ENCODE data around the gene C1QTNF1. TPM values are rescaled to one million over a fixed set of nuclear protein-coding genes. Genes with fewer than 3 reads are reported as not detected.

The C1QTNF1 gene, protein sequence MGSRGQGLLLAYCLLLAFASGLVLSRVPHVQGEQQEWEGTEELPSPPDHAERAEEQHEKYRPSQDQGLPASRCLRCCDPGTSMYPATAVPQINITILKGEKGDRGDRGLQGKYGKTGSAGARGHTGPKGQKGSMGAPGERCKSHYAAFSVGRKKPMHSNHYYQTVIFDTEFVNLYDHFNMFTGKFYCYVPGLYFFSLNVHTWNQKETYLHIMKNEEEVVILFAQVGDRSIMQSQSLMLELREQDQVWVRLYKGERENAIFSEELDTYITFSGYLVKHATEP
- total RNA-seq (under 1 TPM in 4 of 5 donors, not detected in 1; 0.10 to 0.57 (median 0.26) TPM), total RNA-seq (0 to 0.48 (median 0.06) reads per million in 29 experiments)
- 0.13 TPM for total RNA-seq (2013)

DNA sequence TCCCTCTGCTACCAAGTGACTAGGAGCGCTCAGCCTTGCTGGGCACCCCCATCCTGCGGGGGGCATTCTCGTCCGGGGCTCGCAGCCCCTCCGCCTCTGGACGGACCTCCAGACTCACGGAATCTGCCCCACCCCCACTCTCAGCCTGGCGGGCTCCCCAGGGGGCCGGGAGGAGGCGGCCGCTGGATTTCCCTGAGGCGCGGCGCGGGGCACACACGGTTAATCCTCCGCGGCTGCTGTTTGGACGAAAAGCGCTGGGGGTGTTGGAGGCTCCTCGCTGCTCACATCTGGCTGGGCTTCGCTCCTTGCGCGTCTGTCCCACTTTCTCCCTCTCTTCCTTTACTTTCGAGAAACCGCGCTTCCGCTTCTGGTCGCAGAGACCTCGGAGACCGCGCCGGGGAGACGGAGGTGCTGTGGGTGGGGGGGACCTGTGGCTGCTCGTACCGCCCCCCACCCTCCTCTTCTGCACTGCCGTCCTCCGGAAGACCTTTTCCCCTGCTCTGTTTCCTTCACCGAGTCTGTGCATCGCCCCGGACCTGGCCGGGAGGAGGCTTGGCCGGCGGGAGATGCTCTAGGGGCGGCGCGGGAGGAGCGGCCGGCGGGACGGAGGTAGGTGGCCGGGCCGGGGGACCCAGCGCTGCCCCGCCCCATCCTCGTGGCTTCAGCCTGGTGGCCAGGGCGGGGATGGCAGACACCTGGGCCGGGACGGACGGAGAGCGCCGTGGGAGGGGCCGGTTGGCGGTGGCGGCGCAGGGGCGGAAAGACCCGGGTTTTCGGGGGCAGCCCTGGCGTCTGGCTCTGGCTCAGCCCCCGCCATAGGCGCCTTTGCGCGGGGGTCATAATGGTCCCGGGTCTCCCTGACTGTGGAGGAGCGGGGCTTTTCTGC, at the start of gene C1QTNF1:
Gene C1QTNF1, plus strand, starts transcription at position 284 of the 886 bp plus-strand sequence. CDS start 19,800 bp downstream, outside the sequence.
- CTCF ChIA-PET: no interaction called here
- peak in 17 of 35 experiments; percentile 9 to 50 (median 24) for DNase-seq
- H3K4me1 Mint-ChIP-seq: peaks cover 6 to 13% (median 8%) of the 10 kb centered on the region in 3 donors
- Histone ChIP-seq H3K27ac (ENCODE audit: low read length) (no peak within 1 kb of the TSS), H3K9me3 (no peaks in the 10 kb centered on the region), H3K4me3 (ENCODE audit: control insufficient read depth in 1 of 2, extremely low read depth in 1 of 2, low read length in 1 of 2) (peak within 1 kb of the TSS; percentile 49 to 71), H3K36me3 (ENCODE audit: control insufficient read depth in 2 of 2, extremely low read depth in 1 of 2, insufficient read depth in 1 of 2, low read length in 1 of 2) (no peaks in the 10 kb centered on the region), H3K27me3 (replicated peaks in 1 of 2; ENCODE audit: control insufficient read depth in 2 of 2, extremely low read depth in 1 of 2, insufficient read depth in 2 of 2, low read length in 1 of 2) (peaks cover 0 to 56% of the 10 kb centered on the region in 2 experiments), H3K4me1 (ENCODE audit: control insufficient read depth in 1 of 2, extremely low read depth in 1 of 2, insufficient read depth in 2 of 2, low read length in 2 of 2) (peaks cover 0 to 18% of the 10 kb centered on the region in 2 experiments)
- H3K9me3 Mint-ChIP-seq: no peaks in the 10 kb centered on the region
- 4% methylated on average over 54 of the region's 77 CpGs for WGBS (ENCODE audit: insufficient coverage)
- H3K36me3 Mint-ChIP-seq: no peaks in the 10 kb centered on the region
- H3K27me3 Mint-ChIP-seq: peaks cover 7 to 48% of the 10 kb centered on the region in 2 donors
- peak; percentile 67 to 79 (median 72) for ATAC-seq (replicated peaks in 1 of 4)
- POLR2A ChIA-PET: no interaction called here
- peak within 1 kb of the TSS; percentile 8 to 11 for H3K27ac Mint-ChIP-seq
- peak within 1 kb of the TSS; percentile 83 to 85 (median 84) for H3K4me3 Mint-ChIP-seq

DNA sequence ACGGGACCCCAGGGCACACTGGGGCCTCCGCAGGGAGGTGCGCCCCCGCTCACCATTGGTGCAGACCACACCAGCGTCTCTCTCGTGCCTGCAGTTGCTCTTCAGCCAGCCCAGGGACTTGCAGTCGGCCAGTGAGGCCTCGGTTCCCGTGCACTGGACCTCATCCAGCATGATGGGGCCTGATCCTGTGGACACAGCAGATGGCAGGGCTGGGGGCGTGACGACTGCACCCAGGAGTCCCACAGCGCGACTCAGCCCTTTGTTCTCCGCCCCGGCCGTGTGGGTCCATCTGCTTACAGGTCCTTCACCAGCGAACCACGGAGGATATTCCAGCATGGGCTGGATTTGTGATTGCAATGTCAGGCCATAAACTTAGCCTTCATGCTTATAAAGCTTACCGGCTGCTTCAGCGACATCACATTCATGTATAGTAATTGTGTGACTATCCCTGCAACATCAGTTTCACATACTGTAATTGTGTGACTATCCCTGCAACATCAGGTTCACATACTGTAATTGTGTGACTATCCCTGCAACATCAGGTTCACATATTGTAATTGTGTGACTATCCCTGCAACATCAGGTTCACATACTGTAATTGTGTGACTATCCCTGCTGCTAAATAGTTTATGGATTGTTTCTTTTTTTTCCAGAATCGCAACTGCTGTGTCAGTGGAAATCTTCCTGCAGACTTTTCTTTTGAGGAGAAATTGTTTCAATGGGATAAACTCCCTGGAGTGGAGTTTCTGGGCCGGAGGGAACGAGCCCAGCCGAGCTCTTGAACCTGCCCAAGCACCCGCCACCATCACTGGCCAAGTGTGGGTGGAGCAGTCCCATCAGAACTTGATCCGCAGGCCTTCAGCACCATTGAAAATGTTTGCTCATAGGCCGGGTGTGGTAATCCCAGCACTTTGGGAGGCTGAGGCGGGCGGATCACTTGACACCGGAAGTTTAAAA, 49.1 kb upstream of the C1QTNF1 start:
- no peak overlapping the region for H3K4me3 Mint-ChIP-seq
- Histone ChIP-seq H3K27ac (ENCODE audit: low read length) (no peak overlapping the region), H3K27me3 (replicated peaks in 1 of 2; ENCODE audit: control insufficient read depth in 2 of 2, extremely low read depth in 1 of 2, insufficient read depth in 2 of 2, low read length in 1 of 2) (peaks cover 0 to 21% of the 10 kb centered on the region in 2 experiments), H3K4me3 (ENCODE audit: control insufficient read depth in 1 of 2, extremely low read depth in 1 of 2, low read length in 1 of 2) (no peak overlapping the region), H3K36me3 (ENCODE audit: control insufficient read depth in 2 of 2, extremely low read depth in 1 of 2, insufficient read depth in 1 of 2, low read length in 1 of 2) (peaks cover 0 to 5% of the 10 kb centered on the region in 2 donors), H3K9me3 (no peaks in the 10 kb centered on the region), H3K4me1 (ENCODE audit: control insufficient read depth in 1 of 2, extremely low read depth in 1 of 2, insufficient read depth in 2 of 2, low read length in 2 of 2) (peaks cover 0 to 47% of the 10 kb centered on the region in 2 experiments)
- no peaks in the 10 kb centered on the region for H3K36me3 Mint-ChIP-seq
- H3K27me3 Mint-ChIP-seq: no peaks in the 10 kb centered on the region
- ChIA-PET CTCF (no interaction called here), POLR2A (no interaction called here)
- ATAC-seq (replicated peaks in 1 of 4) (no peak), DNase-seq (no peak)
- H3K9me3 Mint-ChIP-seq: no peaks in the 10 kb centered on the region
- WGBS (ENCODE audit: insufficient coverage): 94% methylated on average over 24 of the region's 30 CpGs
- H3K4me1 Mint-ChIP-seq: peaks cover 23 to 42% (median 39%) of the 10 kb centered on the region in 3 donors
- no peak overlapping the region for H3K27ac Mint-ChIP-seq

DNA sequence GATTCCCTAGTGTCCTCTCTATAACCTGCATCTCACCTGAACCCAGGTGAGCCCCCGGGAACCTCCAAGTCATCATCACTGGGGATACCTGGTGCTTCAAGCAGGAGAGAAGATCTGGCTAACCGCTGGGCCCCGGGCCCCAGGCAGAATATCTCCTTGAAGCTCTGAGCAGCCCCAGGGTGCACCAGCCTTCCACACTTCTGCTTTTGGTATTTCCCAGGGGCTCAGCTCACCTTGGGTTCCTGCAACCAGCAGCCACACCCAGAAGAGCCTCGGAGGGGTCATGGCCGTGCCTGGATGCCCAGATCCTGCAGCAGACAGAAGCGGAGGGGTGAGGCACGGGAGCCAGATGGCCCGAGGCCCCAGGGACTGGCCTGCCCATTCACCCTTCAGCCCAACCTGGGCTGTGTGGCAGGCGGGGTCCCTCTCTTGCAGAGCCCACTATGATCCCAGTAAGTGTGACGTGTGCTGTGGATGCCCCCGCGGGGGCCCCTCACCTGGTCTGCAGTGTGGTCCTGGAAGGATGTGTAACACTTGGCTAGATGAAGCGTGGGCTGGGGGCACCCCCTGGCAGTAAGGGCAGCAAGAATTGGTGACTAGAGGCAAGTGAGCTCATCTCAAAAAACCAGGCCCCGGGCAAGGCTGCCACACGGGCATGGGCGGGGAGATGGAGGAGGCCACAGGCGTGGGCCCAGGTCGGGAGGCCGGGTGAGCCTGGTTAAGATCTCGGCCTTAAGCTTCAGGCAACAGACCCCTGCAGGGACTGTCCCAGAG, 46.9 kb upstream of the C1QTNF1 start:
- peaks cover 15 to 31% (median 31%) of the 10 kb centered on the region in 3 donors for H3K4me1 Mint-ChIP-seq
- no peaks in the 10 kb centered on the region for H3K36me3 Mint-ChIP-seq
- DNase-seq: no peak
- Histone ChIP-seq H3K27ac (ENCODE audit: low read length) (no peak overlapping the region), H3K27me3 (replicated peaks in 1 of 2; ENCODE audit: control insufficient read depth in 2 of 2, extremely low read depth in 1 of 2, insufficient read depth in 2 of 2, low read length in 1 of 2) (peaks cover 0 to 25% of the 10 kb centered on the region in 2 experiments), H3K4me1 (ENCODE audit: control insufficient read depth in 1 of 2, extremely low read depth in 1 of 2, insufficient read depth in 2 of 2, low read length in 2 of 2) (peaks cover 2 to 48% of the 10 kb centered on the region in 2 experiments), H3K36me3 (ENCODE audit: control insufficient read depth in 2 of 2, extremely low read depth in 1 of 2, insufficient read depth in 1 of 2, low read length in 1 of 2) (peaks cover 0 to under 1% of the 10 kb centered on the region in 2 donors), H3K9me3 (no peaks in the 10 kb centered on the region), H3K4me3 (ENCODE audit: control insufficient read depth in 1 of 2, extremely low read depth in 1 of 2, low read length in 1 of 2) (no peak overlapping the region)
- ChIA-PET POLR2A (no interaction called here), CTCF (no interaction called here)
- ATAC-seq (replicated peaks in 1 of 4): no peak
- H3K9me3 Mint-ChIP-seq: no peaks in the 10 kb centered on the region
- no peaks in the 10 kb centered on the region for H3K27me3 Mint-ChIP-seq
- peak overlapping the region; percentile 43 to 48 for H3K27ac Mint-ChIP-seq
- peak overlapping the region; percentile 21 to 81 (median 50) for H3K4me3 Mint-ChIP-seq
- WGBS (ENCODE audit: insufficient coverage): 88% methylated on average over 19 of the region's 20 CpGs

DNA sequence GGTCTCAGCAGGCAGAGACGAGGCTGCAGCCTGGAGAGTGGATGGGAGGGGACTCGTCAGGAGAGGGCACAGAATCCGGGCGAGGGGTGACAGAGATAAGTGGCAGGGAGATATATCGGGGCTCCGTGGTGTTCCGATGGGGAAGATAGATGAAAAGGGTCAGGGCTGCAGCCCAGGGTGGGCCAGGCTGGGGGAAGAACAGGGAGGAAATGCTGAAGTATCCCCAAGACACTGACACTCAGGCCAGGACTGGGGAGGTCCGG, 46.4 kb upstream of the C1QTNF1 start:
- POLR2A ChIA-PET: no interaction called here

DNA sequence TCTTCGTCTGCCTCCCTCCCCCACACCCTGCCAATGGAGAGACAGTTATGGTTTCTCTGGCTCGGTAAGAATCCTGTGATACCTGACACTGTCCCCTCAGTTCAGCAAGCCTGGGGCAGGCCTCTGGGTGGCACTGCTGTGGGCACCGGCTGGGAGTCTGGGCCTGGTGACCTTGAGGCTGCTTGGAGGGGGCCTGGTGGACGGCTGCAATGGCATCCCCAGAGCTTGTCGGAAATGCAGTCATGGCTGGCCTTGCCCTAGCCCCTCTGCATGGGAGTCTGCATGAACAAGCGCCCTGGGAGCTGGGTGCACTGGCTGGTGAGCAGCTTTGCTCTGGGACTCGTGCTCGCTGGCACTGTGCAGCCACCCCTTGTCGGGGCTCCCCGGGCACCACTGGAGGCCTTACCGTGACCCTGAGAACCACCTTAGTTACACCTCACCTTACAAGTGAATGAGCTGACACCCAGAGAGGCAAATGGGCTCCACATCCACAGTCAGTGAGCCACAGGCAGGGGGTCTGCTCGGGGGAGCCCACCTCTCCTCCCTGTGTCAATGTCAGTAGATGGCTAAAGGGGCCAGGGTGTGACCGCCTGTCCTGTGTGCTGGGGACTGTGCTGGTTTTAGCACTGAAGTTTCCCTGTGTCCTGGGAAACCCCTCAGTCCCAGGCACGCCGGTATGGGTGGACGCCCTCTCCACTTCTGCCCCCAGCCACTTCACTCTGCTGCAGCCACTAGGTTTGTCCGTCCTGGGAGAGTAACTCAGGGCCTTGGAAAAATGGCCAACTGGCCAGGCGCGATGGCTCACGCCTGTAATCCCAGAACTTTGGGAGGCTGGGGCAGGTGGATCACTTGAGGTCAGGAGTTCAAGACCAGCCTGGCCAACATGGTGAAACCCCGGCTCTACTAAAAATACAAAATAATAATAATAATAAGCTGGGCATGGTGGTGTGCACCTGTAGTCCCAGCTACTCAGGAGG, 45.7 kb upstream of the C1QTNF1 start:
- H3K4me3 Mint-ChIP-seq: peak overlapping the region; percentile 74 to 81 (median 80)
- CTCF ChIA-PET: no interaction called here
- DNase-seq (no peak), ATAC-seq (replicated peaks in 1 of 4) (no peak)
- WGBS (ENCODE audit: insufficient coverage): 87% methylated on average over 14 of the region's 21 CpGs
- no peaks in the 10 kb centered on the region for H3K9me3 Mint-ChIP-seq
- H3K36me3 Mint-ChIP-seq: no peaks in the 10 kb centered on the region
- peaks cover 15 to 31% (median 31%) of the 10 kb centered on the region in 3 donors for H3K4me1 Mint-ChIP-seq
- no peak overlapping the region for H3K27ac ChIP-seq (ENCODE audit: low read length)
- peak overlapping the region; percentile 15 to 88 for H3K27ac Mint-ChIP-seq
- H3K36me3 ChIP-seq (ENCODE audit: control insufficient read depth in 2 of 2, extremely low read depth in 1 of 2, insufficient read depth in 1 of 2, low read length in 1 of 2): no peaks in the 10 kb centered on the region
- no peaks in the 10 kb centered on the region for H3K9me3 ChIP-seq
- peaks cover 0 to 23% of the 10 kb centered on the region in 2 experiments for H3K27me3 ChIP-seq (replicated peaks in 1 of 2; ENCODE audit: control insufficient read depth in 2 of 2, extremely low read depth in 1 of 2, insufficient read depth in 2 of 2, low read length in 1 of 2)
- H3K27me3 Mint-ChIP-seq: no peaks in the 10 kb centered on the region
- peak overlapping the region in 1 of 2 donors; percentile 58 for H3K4me3 ChIP-seq (ENCODE audit: control insufficient read depth in 1 of 2, extremely low read depth in 1 of 2, low read length in 1 of 2)
- POLR2A ChIA-PET: no interaction called here
- H3K4me1 ChIP-seq (ENCODE audit: control insufficient read depth in 1 of 2, extremely low read depth in 1 of 2, insufficient read depth in 2 of 2, low read length in 2 of 2): peaks cover 2 to 48% of the 10 kb centered on the region in 2 experiments

More for the DNA sequence above, 46.4 kb upstream of the C1QTNF1 start:
- Histone ChIP-seq H3K27me3 (replicated peaks in 1 of 2; ENCODE audit: control insufficient read depth in 2 of 2, extremely low read depth in 1 of 2, insufficient read depth in 2 of 2, low read length in 1 of 2) (peaks cover 0 to 23% of the 10 kb centered on the region in 2 experiments), H3K9me3 (no peaks in the 10 kb centered on the region), H3K4me1 (ENCODE audit: control insufficient read depth in 1 of 2, extremely low read depth in 1 of 2, insufficient read depth in 2 of 2, low read length in 2 of 2) (peaks cover 2 to 48% of the 10 kb centered on the region in 2 experiments), H3K27ac (ENCODE audit: low read length) (no peak overlapping the region), H3K4me3 (ENCODE audit: control insufficient read depth in 1 of 2, extremely low read depth in 1 of 2, low read length in 1 of 2) (no peak overlapping the region), H3K36me3 (ENCODE audit: control insufficient read depth in 2 of 2, extremely low read depth in 1 of 2, insufficient read depth in 1 of 2, low read length in 1 of 2) (no peaks in the 10 kb centered on the region)
- WGBS (ENCODE audit: insufficient coverage): 89% methylated on average over 8 of the region's 8 CpGs
- Mint-ChIP-seq H3K27me3 (no peaks in the 10 kb centered on the region), H3K9me3 (no peaks in the 10 kb centered on the region), H3K36me3 (no peaks in the 10 kb centered on the region), H3K4me3 (peak overlapping the region in 2 of 3 donors; percentile 31 to 81), H3K27ac (peak overlapping the region; percentile 43 to 48), H3K4me1 (peaks cover 15 to 31% (median 31%) of the 10 kb centered on the region in 3 donors)
- DNase-seq: no peak
- no peak for ATAC-seq (replicated peaks in 1 of 4)
- CTCF ChIA-PET: no interaction called here

All from T-cell (primary cell).